ENCODE data around the gene DNAJA3. TPM values are rescaled to one million over a fixed set of nuclear protein-coding genes. Genes with fewer than 3 reads are reported as not detected.

The DNAJA3 gene
- total and polyA plus RNA-seq, 10 of the 15 experiments (the other 5 are each of a cell fraction or from before 2014, with no cell fraction given): 8.4 to 141 (median 60.8) TPM

DNA sequence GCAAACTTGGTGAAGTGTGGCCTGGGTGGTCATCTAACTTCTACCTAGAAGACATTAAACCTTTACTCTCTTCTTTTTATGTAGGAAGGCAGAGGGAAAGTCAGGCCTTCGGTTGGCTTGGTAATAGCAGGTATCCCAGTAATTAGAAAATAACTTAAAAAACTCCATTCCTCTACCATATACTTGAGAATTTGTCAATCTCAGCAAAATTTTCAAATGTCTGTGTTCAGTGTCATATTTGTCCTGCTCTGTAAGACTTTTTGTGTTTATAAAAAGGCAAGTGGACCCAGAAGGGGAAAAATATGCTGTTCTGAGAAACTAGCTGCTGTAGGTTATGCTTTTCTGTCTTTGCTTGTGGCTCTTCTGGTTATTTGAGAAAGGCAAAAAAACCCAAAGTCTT is 56.3 kb downstream of the DNAJA3 start:
- Histone ChIP-seq H3K27me3 (replicated peaks in 1 of 2; ENCODE audit: control insufficient read depth in 2 of 2, insufficient read depth in 2 of 2, low read length in 1 of 2) (no peaks in the 10 kb centered on the region), H3K36me3 (ENCODE audit: control insufficient read depth in 2 of 2, insufficient read depth in 2 of 2, low read length in 1 of 2) (peaks cover 1 to 10% of the 10 kb centered on the region in 2 experiments; a peak in 3 of 4 replicates), H3K4me1 (ENCODE audit: control insufficient read depth, insufficient read depth, low read length) (no peaks in the 10 kb centered on the region), H3K27ac (ENCODE audit: control insufficient read depth, insufficient read depth) (no peak overlapping the region), H3K9me3 (replicated peaks; ENCODE audit: control insufficient read depth, insufficient read depth, low read length) (no peaks in the 10 kb centered on the region), H2AFZ (ENCODE audit: control insufficient read depth, low read depth, low read length) (no peak overlapping the region), H4K20me1 (ENCODE audit: control insufficient read depth, insufficient read depth) (no peaks in the 10 kb centered on the region), H3K79me2 (ENCODE audit: control insufficient read depth, insufficient read depth, low read length) (peaks cover 13% of the 10 kb centered on the region), H3K9ac (ENCODE audit: control insufficient read depth, insufficient read depth, low read length) (no peak overlapping the region), H3K4me3 (no peak overlapping the region), H3K4me2 (ENCODE audit: control insufficient read depth, insufficient read depth) (no peak overlapping the region)
- ChIA-PET CTCF (no interaction called here), SMC1A (ENCODE audit: uncharacterized antibody, unreplicated experiment) (no interaction called here), RAD21 (ENCODE audit: unreplicated experiment) (no interaction called here), POLR2A (no interaction called here)
- DNase-seq (ENCODE audit: low read depth, low spot score): no peak
- FAIRE-seq: no peak
- no peak for ATAC-seq
- WGBS (ENCODE audit: insufficient coverage, insufficient replicate concordance, low lambda C conversion rate, missing lambda C conversion rate): 95% methylated on average over 1 of the region's 1 CpG
- intact Hi-C loops (cut with micrococcal nuclease; ENCODE audit: unreplicated experiment) (no loop called here), in situ Hi-C loops (cut with MboI) (no loop called here)
- BruUV-seq (replicated peaks): TSS peak; percentile 17
- TF ChIP-seq NFYB (IDR thresholded peaks at IDR 0.05; ENCODE audit: insufficient read depth, low read depth, low read length) (no peak), ZSCAN29 (IDR thresholded peaks at IDR 0.05) (no peak), BHLHE40 (IDR thresholded peaks at IDR 0.05; ENCODE audit: borderline replicate concordance in 1 of 2, low read depth in 2 of 2, low read length in 1 of 2) (no peak), PAX8 (IDR thresholded peaks at IDR 0.05) (no peak), RAD21 (IDR thresholded peaks at IDR 0.05; ENCODE audit: insufficient read depth, low read depth, low read length) (no peak), NR2F1 (conservative IDR thresholded peaks at IDR 0.05) (no peak), SP1 (IDR thresholded peaks at IDR 0.05; ENCODE audit: low read depth, low read length) (no peak), BMI1 (IDR thresholded peaks at IDR 0.05; ENCODE audit: borderline replicate concordance) (no peak)
- TF ChIP-seq, protein P1, sequence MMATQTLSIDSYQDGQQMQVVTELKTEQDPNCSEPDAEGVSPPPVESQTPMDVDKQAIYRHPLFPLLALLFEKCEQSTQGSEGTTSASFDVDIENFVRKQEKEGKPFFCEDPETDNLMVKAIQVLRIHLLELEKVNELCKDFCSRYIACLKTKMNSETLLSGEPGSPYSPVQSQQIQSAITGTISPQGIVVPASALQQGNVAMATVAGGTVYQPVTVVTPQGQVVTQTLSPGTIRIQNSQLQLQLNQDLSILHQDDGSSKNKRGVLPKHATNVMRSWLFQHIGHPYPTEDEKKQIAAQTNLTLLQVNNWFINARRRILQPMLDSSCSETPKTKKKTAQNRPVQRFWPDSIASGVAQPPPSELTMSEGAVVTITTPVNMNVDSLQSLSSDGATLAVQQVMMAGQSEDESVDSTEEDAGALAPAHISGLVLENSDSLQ (IDR thresholded peaks at IDR 0.05): no peak
- TF ChIP-seq, protein P2, sequence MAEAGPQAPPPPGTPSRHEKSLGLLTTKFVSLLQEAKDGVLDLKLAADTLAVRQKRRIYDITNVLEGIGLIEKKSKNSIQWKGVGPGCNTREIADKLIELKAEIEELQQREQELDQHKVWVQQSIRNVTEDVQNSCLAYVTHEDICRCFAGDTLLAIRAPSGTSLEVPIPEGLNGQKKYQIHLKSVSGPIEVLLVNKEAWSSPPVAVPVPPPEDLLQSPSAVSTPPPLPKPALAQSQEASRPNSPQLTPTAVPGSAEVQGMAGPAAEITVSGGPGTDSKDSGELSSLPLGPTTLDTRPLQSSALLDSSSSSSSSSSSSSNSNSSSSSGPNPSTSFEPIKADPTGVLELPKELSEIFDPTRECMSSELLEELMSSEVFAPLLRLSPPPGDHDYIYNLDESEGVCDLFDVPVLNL (IDR thresholded peaks at IDR 0.05; ENCODE audit: low read depth, low read length): no peak

Data from GM12878 (cell line).